GM18502 (cell line): ENCODE measurements around the gene UVRAG.

ENCODE experiments used
- ATAC-seq: cut with Tn5 transposase; IDR thresholded peaks from one replicate; pipeline ENCODE4 v1.9.1; 2021; ENCODE audit warnings: mild to moderate bottlenecking; ENCODE audit not compliant: unreplicated experiment, poor library complexity

Gene UVRAG

GRCh38 chr11:75814677-75815344, at the start of gene UVRAG:
TSS of gene UVRAG (plus strand) at chr11:75815210. CDS start at chr11:75815408, 198 bp downstream.
- peak; percentile 77 for ATAC-seq

GRCh38 chr11:75766443-75767227, 48.4 kb upstream of the UVRAG start:
- no peak for ATAC-seq

- ATAC-seq: no peak
Observed at GRCh38 chr11:75767228-75767572, 47.8 kb upstream of the UVRAG start.

GRCh38 chr11:75767793-75768111, 47.3 kb upstream of the UVRAG start:
- no peak for ATAC-seq

- peak; percentile 76 for ATAC-seq
Observed at GRCh38 chr11:75768112-75768908, 46.7 kb upstream of the UVRAG start, which contains the start of gene DGAT2. TSS of gene DGAT2 (plus strand) at chr11:75768778. CDS start at chr11:75768992, 214 bp downstream.

- ATAC-seq: no peak
Observed at GRCh38 chr11:75768909-75769771, 45.9 kb upstream of the UVRAG start.

GRCh38 chr11:75770102-75770501, 44.9 kb upstream of the UVRAG start:
- ATAC-seq: no peak

- no peak for ATAC-seq
Observed at GRCh38 chr11:75771646-75772410, 43.2 kb upstream of the UVRAG start.

- peak; percentile 89 for ATAC-seq
Observed at GRCh38 chr11:75773595-75774353, 41.2 kb upstream of the UVRAG start.

GRCh38 chr11:75775056-75775455, 40.0 kb upstream of the UVRAG start:
- no peak for ATAC-seq

- no peak for ATAC-seq
Observed at GRCh38 chr11:75776546-75776945, 38.5 kb upstream of the UVRAG start.

- ATAC-seq: no peak
Observed at GRCh38 chr11:75777461-75778110, 37.4 kb upstream of the UVRAG start.

GRCh38 chr11:75778962-75779361, 36.0 kb upstream of the UVRAG start:
- ATAC-seq: no peak

GRCh38 chr11:75779960-75780359, 35.0 kb upstream of the UVRAG start:
- no peak for ATAC-seq

GRCh38 chr11:75780888-75781287, 34.1 kb upstream of the UVRAG start:
- no peak for ATAC-seq

- no peak for ATAC-seq
Observed at GRCh38 chr11:75781296-75781695, 33.7 kb upstream of the UVRAG start.

- no peak for ATAC-seq
Observed at GRCh38 chr11:75781831-75782230, 33.2 kb upstream of the UVRAG start.

GRCh38 chr11:75782540-75783263, 32.3 kb upstream of the UVRAG start:
- ATAC-seq: no peak
